Measurements from ENCODE around the gene GARIN5B. TPM values are rescaled to one million over a fixed set of nuclear protein-coding genes. Genes with fewer than 3 reads are reported as not detected.

Gene GARIN5B
- total and polyA plus RNA-seq, 2 of the 13 experiments (the other 11 are each of a cell fraction or from before 2014, with no cell fraction given) = not detected

- Histone ChIP-seq H3K9ac (ENCODE audit: insufficient read depth, low read depth, low read length) (no peak overlapping the region), H3K27ac (ENCODE audit: extremely low read length, insufficient read depth, low read length) (no peak overlapping the region), H3K4me3 (replicated peaks in 1 of 3; ENCODE audit: insufficient read depth in 1 of 3, low read depth in 2 of 3, low read length in 3 of 3) (no peak overlapping the region), H3K27me3 (ENCODE audit: control insufficient read depth in 1 of 2, insufficient read depth in 2 of 2, low read length in 2 of 2) (peaks cover 0 to 7% of the 10 kb centered on the region in 2 experiments; a peak in 1 of 5 replicates), H3K36me3 (replicated peaks in 1 of 2; ENCODE audit: control insufficient read depth in 1 of 2, insufficient read depth in 2 of 2, low read length in 2 of 2) (peaks cover 0 to 4% of the 10 kb centered on the region in 2 experiments; a peak in 1 of 5 replicates), H3K4me2 (ENCODE audit: low read depth, low read length) (no peak overlapping the region), H3K9me3 (ENCODE audit: low read length) (no peaks in the 10 kb centered on the region), H2AFZ (ENCODE audit: low read length) (no peak overlapping the region), H3K4me1 (ENCODE audit: insufficient read depth, low read length) (peaks cover 33% of the 10 kb centered on the region), H3K79me2 (ENCODE audit: insufficient read depth, low read length) (peaks cover 16% of the 10 kb centered on the region), H4K20me1 (ENCODE audit: insufficient read depth, low read length) (peaks cover 12% of the 10 kb centered on the region)
- ChIA-PET CTCF (ENCODE audit: low intra/inter-chr PET ratio, low total read pairs) (no interaction called here), POLR2A (no interaction called here)
- no peak for ATAC-seq
- DNase-seq (ENCODE audit: low spot score) = no peak
- intact Hi-C loops (cut with micrococcal nuclease; ENCODE audit: unreplicated experiment) (no loop called here), in situ Hi-C loops (cut with HindIII; ENCODE audit: extremely low pct_ligation_motif_present, low pct_unique_long_range_greater_than_20kb) (no loop called here)
- FAIRE-seq = no peak
- TF ChIP-seq FLYWCH1 (CRISPR knock-in tag; IDR thresholded peaks at IDR 0.05) (no peak), ZNF704 (CRISPR knock-in tag; IDR thresholded peaks at IDR 0.05; ENCODE audit: borderline replicate concordance) (no peak), KDM3A (CRISPR knock-in tag; IDR thresholded peaks at IDR 0.05; ENCODE audit: low read depth) (no peak), ZBTB49 (CRISPR knock-in tag; IDR thresholded peaks at IDR 0.05; ENCODE audit: borderline replicate concordance) (no peak), ZFP82 (CRISPR knock-in tag; IDR thresholded peaks at IDR 0.05; ENCODE audit: borderline replicate concordance) (no peak), PLRG1 (conservative IDR thresholded peaks at IDR 0.05) (no peak)
- 88% methylated on average over 5 of the region's 5 CpGs for WGBS (ENCODE audit: low lambda C conversion rate)
- no TSS peak for BruUV-seq (replicated peaks)
Observed at GRCh38 chr19:55382013-55382412, 19.0 kb upstream of the GARIN5B start.
